ENCODE data around the gene PDE10A. TPM values are rescaled to one million over a fixed set of nuclear protein-coding genes. Genes with fewer than 3 reads are reported as not detected.
"Not testable (repeated sequence)": the region's sequence is repeated elsewhere in the genome, so short reads cannot be mapped to it uniquely, and the experiment has no call there.

The PDE10A gene
- total and polyA plus RNA-seq, 2 of the 4 experiments (the other 2 are of a cell fraction): 3.4 to 12.4 TPM

GRCh38 chr6:165592947-165593346 lies 70.1 kb downstream of the PDE10A start:
- H3K4ac ChIP-seq (ENCODE audit: low read depth, low read length); H4K8ac ChIP-seq (ENCODE audit: low read depth in 2 of 2, low read length in 2 of 2); H3K36me3 ChIP-seq (ENCODE audit: control insufficient read depth, insufficient read depth, low read length); H3K4me3 ChIP-seq (ENCODE audit: insufficient read depth, low read depth, low read length); POLR2A ChIA-PET (ENCODE audit: unreplicated experiment); H2BK15ac ChIP-seq (ENCODE audit: low read depth, low read length); H3K9ac ChIP-seq (ENCODE audit: low read depth, low read length); CTCF ChIA-PET; H4K91ac ChIP-seq (ENCODE audit: insufficient read depth, low read depth, low read length); H3K9me3 ChIP-seq (ENCODE audit: control insufficient read depth, insufficient read depth, low read length); H3K9me1 ChIP-seq (ENCODE audit: insufficient read depth, low read length); H3K23ac ChIP-seq (ENCODE audit: low read depth, low read length); dilution Hi-C loops (cut with HindIII; ENCODE audit: low sequenced_read_pairs, unreplicated experiment); H2AFZ ChIP-seq (replicated peaks; ENCODE audit: low read length, poor library complexity); H4K5ac ChIP-seq (ENCODE audit: low read depth, low read length); H3K56ac ChIP-seq (ENCODE audit: extremely low read depth, insufficient read depth, low read length); H2AK9ac ChIP-seq (replicated peaks; ENCODE audit: low read depth, low read length, poor library complexity); ATAC-seq (ENCODE audit: low read depth); in situ Hi-C loops (cut with MboI; ENCODE audit: low sequenced_read_pairs); H2AK5ac ChIP-seq (ENCODE audit: low read depth, low read length); DNase-seq; H2BK20ac ChIP-seq (ENCODE audit: low read depth, low read length); BruUV-seq (replicated peaks); H2BK120ac ChIP-seq (ENCODE audit: low read depth, low read length); H4K20me1 ChIP-seq (ENCODE audit: insufficient read depth, low read length); H3K4me1 ChIP-seq (ENCODE audit: control insufficient read depth, insufficient read depth, low read length); intact Hi-C loops (cut with micrococcal nuclease); H3K18ac ChIP-seq (ENCODE audit: low read depth, low read length); H3K14ac ChIP-seq (replicated peaks; ENCODE audit: low read depth, low read length); H3K27ac ChIP-seq (ENCODE audit: insufficient read depth, low read length); H2BK5ac ChIP-seq (ENCODE audit: low read depth, low read length, poor library complexity, severe bottlenecking); H3K27me3 ChIP-seq (ENCODE audit: control insufficient read depth, insufficient read depth, low read length); H3K4me2 ChIP-seq (ENCODE audit: low read depth, low read length): not testable (repeated sequence)
- peaks cover 19 to 32% of the 10 kb centered on the region in 2 experiments for H3K79me1 ChIP-seq (ENCODE audit: low read depth in 1 of 2, low read length in 2 of 2)
- WGBS, 2 experiments (ENCODE audit: extremely low coverage in 2 of 2, insufficient read length in 1 of 2): no CpG with 5 or more reads among the region's 4 CpGs
